WI38 (cell line): ENCODE results near the gene TMEM167A.
"Not testable (repeated sequence)": the region's sequence is repeated elsewhere in the genome, so short reads cannot be mapped to it uniquely, and the experiment has no call there.

ENCODE experiments used
- H3K4me3 ChIP-seq: 2 replicates; pipeline ENCODE4 v1.5.1; 2011; ENCODE audit warnings: low read depth, mild to moderate bottlenecking, control low read depth, low read length
- CTCF ChIP-seq: IDR thresholded peaks from 2 replicates; pipeline ENCODE4 v1.5.1; 2012; ENCODE audit warnings: low read depth, mild to moderate bottlenecking, control low read depth, low read length

The TMEM167A gene

GRCh38 chr5:83085106-83085505, 7.9 kb upstream of the TMEM167A start:
- H3K4me3 ChIP-seq: no peak overlapping the region
- TF ChIP-seq CTCF: no peak

GRCh38 chr5:83084336-83084735, 7.1 kb upstream of the TMEM167A start:
- TF ChIP-seq CTCF: no peak
- H3K4me3 ChIP-seq: no peak overlapping the region

GRCh38 chr5:83082750-83083149, 5.6 kb upstream of the TMEM167A start:
- no peak overlapping the region for H3K4me3 ChIP-seq
- TF ChIP-seq CTCF: no peak

- H3K4me3 ChIP-seq: peak overlapping the region; percentile 98
- TF ChIP-seq CTCF: no peak
These were observed 568 bp upstream of the TMEM167A start for GRCh38 chr5:83077662-83078261.

GRCh38 chr5:83072966-83073365, 4.2 kb downstream of the TMEM167A start:
- no peak for TF ChIP-seq CTCF
- no peak overlapping the region for H3K4me3 ChIP-seq

GRCh38 chr5:83071286-83072051, 5.7 kb downstream of the TMEM167A start:
- TF ChIP-seq CTCF: no peak

GRCh38 chr5:83069096-83069799, 7.9 kb downstream of the TMEM167A start:
- no peak for TF ChIP-seq CTCF

More at GRCh38 chr5:83071286-83072051, 5.7 kb downstream of the TMEM167A start:
- H3K4me3 ChIP-seq: no peak overlapping the region

GRCh38 chr5:83067377-83067776, 9.8 kb downstream of the TMEM167A start:
- not testable (repeated sequence) for H3K4me3 ChIP-seq

More at GRCh38 chr5:83069096-83069799, 7.9 kb downstream of the TMEM167A start:
- H3K4me3 ChIP-seq: no peak overlapping the region
